CD8-positive, alpha-beta memory T cell (primary cell): ENCODE results near the gene VEGFB. TPM values are rescaled to one million over a fixed set of nuclear protein-coding genes. Genes with fewer than 3 reads are reported as not detected.

Experiments
- CTCF ChIA-PET: fragments of 350-600 bp; sonication (Branson Sonifier 250); formaldehyde crosslinking; loops from one replicate; lab custom pipeline; 2021; ENCODE audit warnings: antibody characterized with exemption; lab: Charles Lee
- POLR2A ChIA-PET: fragments of 350-600 bp; sonication (Branson Sonifier 250); formaldehyde crosslinking; loops from one replicate; lab custom pipeline; 2021; ENCODE audit warnings: antibody characterized with exemption; lab: Charles Lee
- DNase-seq, 5 donors: peaks; one replicate each; pipeline versions ENCODE4 v3.0.0 to v3.0.0-alpha.2; 2020 to 2022; ENCODE audit warnings: mixed read lengths in 1 of 5
- H3K27ac ChIP-seq: one replicate; pipeline ENCODE4 v1.7.0; 2013; ENCODE audit warnings: low read depth, mild to moderate bottlenecking, low read length, moderate library complexity
- H3K27me3 ChIP-seq: 2 replicates; pipeline ENCODE4 v1.7.0; 2013; ENCODE audit warnings: low read length, mild to moderate bottlenecking; ENCODE audit not compliant: insufficient read depth, poor library complexity, severe bottlenecking
- H3K36me3 ChIP-seq: 2 replicates; pipeline ENCODE4 v1.7.0; 2013; ENCODE audit warnings: mild to moderate bottlenecking, low read length, moderate library complexity; ENCODE audit not compliant: insufficient read depth
- H3K4me1 ChIP-seq: 2 replicates; pipeline ENCODE4 v1.7.0; 2013; ENCODE audit warnings: mild to moderate bottlenecking, low read length, moderate library complexity; ENCODE audit not compliant: insufficient read depth
- H3K4me3 ChIP-seq: 2 replicates; pipeline ENCODE4 v1.7.0; 2013; ENCODE audit warnings: mild to moderate bottlenecking, low read length
- H3K9me3 ChIP-seq: 2 replicates; pipeline ENCODE4 v1.7.0; 2013; ENCODE audit warnings: mild to moderate bottlenecking, low read length
- H3K27ac Mint-ChIP-seq, 8 donors: one replicate each; pipeline ENCODE4 v1.8.0; 2020 to 2021; ENCODE audit warnings: mixed read lengths in 8 of 8, mild to moderate bottlenecking in 6 of 8, inconsistent platforms in 3 of 8, moderate library complexity in 3 of 8
- H3K27me3 Mint-ChIP-seq, 2 donors: one replicate each; pipeline ENCODE4 v1.8.0; 2020 to 2021; ENCODE audit warnings: mixed read lengths in 2 of 2, mild to moderate bottlenecking in 1 of 2, moderate library complexity in 1 of 2
- H3K36me3 Mint-ChIP-seq, 3 donors: one replicate each; pipeline ENCODE4 v1.8.0; 2020 to 2021; ENCODE audit warnings: mixed read lengths in 3 of 3, inconsistent platforms in 1 of 3, mild to moderate bottlenecking in 1 of 3
- H3K4me1 Mint-ChIP-seq, 3 donors: one replicate each; pipeline ENCODE4 v1.8.0; 2020 to 2021; ENCODE audit warnings: mixed read lengths in 3 of 3, inconsistent platforms in 1 of 3, mild to moderate bottlenecking in 1 of 3
- H3K4me3 Mint-ChIP-seq, 7 donors: one replicate each; pipeline ENCODE4 v1.8.0; 2020 to 2021; ENCODE audit warnings: mixed read lengths in 7 of 7, mild to moderate bottlenecking in 6 of 7, moderate library complexity in 4 of 7, inconsistent platforms in 2 of 7
- H3K9me3 Mint-ChIP-seq, 5 donors: one replicate each; pipeline ENCODE4 v1.8.0; 2020 to 2022; ENCODE audit warnings: mixed read lengths in 5 of 5, mild to moderate bottlenecking in 3 of 5, moderate library complexity in 2 of 5, inconsistent platforms in 1 of 5
- polyA plus RNA-seq: library from polyadenylated mRNA; unstranded; fragments of 300-500 nt; fragmentation: Illumina TruSeq; gene quantifications from one replicate; pipeline ENCODE4 v1.2.3, GENCODE V29; 2021
- total RNA-seq, 2 experiments: library from RNA; stranded (reverse); gene quantifications; one replicate each; pipeline ENCODE4 v1.2.3, GENCODE V29; 2021

The VEGFB gene
- total and polyA plus RNA-seq, 3 experiments from 2014 or later: 19.0 to 77.0 (median 71.9) TPM

DNA sequence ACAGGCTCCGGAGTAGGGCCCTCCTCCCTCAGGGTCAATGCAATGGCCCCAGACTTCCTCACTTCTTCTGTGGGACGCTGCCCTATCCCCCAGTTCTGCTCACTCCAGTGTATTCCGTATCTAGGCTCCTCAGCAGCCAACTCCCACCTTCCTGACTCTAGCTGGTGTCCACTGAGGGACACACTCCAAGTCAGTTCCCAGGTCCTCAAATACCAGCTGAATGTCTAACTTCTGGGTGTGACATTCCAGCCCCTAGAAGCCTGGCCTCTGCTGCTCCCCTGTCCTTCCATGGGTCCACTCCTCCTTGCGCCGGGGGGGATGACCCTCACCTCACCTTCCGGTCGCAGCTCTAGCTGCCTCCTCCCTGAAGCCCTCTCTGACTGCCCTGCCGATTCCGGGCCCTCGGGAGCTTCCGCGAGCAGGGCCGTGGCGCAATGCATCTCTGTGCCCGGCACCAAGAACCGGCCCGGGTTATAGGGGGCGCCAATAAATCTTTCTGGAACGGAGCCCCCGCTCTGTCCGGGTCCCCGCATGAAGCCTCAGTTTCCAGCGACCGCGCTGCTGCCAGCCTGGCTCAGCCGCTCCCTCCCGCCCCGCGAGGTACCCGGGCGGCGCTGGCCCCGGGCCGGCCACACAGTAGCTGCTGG is 34.6 kb downstream of the VEGFB start:
- H3K27ac Mint-ChIP-seq: peak overlapping the region; percentile 96 to 99 (median 97)
- H3K27ac ChIP-seq: peak overlapping the region; percentile 86
- no peaks in the 10 kb centered on the region for H3K27me3 ChIP-seq
- ChIA-PET CTCF (interaction anchor here (1.0 to 7.1 kb wide), 5 partner anchors 11 to 63 kb away, joined by 3 to 124 read pairs (median 54); partner anchors contain the start of genes ESRRA, FERMT3, FKBP2 and PLCB3), POLR2A (interaction anchor here (0.6 to 5.0 kb wide), 13 partner anchors 15 to 1656 kb away, joined by 3 to 68 read pairs (median 6); partner anchors contain the start of genes BAD, EML3, ESRRA and FERMT3)
- H3K27me3 Mint-ChIP-seq: peaks cover 0 to 3% of the 10 kb centered on the region in 2 donors
- no peaks in the 10 kb centered on the region for H3K9me3 ChIP-seq
- H3K4me3 Mint-ChIP-seq: peak overlapping the region; percentile 93 to 99 (median 98)
- no peaks in the 10 kb centered on the region for H3K36me3 ChIP-seq
- H3K4me1 ChIP-seq: peaks cover 22% of the 10 kb centered on the region
- H3K4me1 Mint-ChIP-seq: peaks cover 19 to 28% (median 20%) of the 10 kb centered on the region in 3 donors
- H3K4me3 ChIP-seq: peak overlapping the region; percentile 96
- peaks cover 0 to 17% (median 0%) of the 10 kb centered on the region in 3 donors for H3K36me3 Mint-ChIP-seq
- no peaks in the 10 kb centered on the region for H3K9me3 Mint-ChIP-seq
- DNase-seq: peak in 4 of 5 donors; percentile 23 to 72 (median 30)

DNA sequence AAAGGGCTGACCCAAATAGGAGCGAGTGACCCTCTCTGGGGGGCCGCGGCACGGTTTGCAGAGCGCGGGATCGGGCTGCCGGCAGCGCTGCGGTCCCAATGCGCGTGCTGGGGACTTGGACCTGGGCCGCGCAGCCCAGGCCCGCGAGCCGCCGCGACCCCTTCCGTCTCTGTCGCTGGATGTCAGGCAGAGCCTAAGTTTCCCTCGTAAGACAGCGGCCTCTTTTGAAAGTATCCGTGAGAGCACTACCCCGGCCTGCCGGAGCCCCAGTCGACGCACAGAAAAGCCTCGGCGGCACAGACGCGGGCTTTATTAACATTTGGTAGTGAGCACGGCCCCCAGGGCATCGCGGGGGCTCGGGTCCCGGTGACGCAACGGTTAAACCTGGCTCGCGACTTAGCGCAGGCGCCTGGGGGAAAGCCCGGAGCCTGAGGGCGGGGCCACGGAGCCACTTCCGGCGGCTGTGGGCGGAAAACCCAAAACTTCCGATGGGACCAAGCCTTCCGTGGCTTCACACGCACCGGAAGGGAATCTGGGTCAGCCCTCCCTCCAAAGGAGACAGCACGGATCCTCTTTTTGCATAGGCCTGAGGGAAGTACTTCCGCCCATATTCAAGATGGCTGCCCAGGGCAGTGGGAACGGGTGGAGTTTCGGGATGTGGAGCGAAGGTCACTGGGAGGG is 35.3 kb downstream of the VEGFB start:
- Histone ChIP-seq H3K36me3 (no peaks in the 10 kb centered on the region), H3K4me1 (peaks cover 22% of the 10 kb centered on the region), H3K27ac (peak overlapping the region; percentile 86), H3K9me3 (no peaks in the 10 kb centered on the region), H3K4me3 (peak overlapping the region; percentile 96), H3K27me3 (no peaks in the 10 kb centered on the region)
- H3K4me3 Mint-ChIP-seq: peak overlapping the region; percentile 93 to 99 (median 98)
- H3K27ac Mint-ChIP-seq: peak overlapping the region; percentile 96 to 99 (median 98)
- POLR2A ChIA-PET: interaction anchor here (0.6 to 5.0 kb wide), 14 partner anchors 15 to 84 kb away, joined by 3 to 68 read pairs (median 8); partner anchors contain the start of genes BAD, ESRRA, FERMT3 and FKBP2
- CTCF ChIA-PET: interaction anchor here (0.9 to 7.1 kb wide), 7 partner anchors 11 to 64 kb away, joined by 3 to 124 read pairs (median 13); partner anchors contain the start of genes BAD, ESRRA, FERMT3 and FKBP2
- H3K36me3 Mint-ChIP-seq: peaks cover 0 to 17% (median 0%) of the 10 kb centered on the region in 3 donors
- no peaks in the 10 kb centered on the region for H3K9me3 Mint-ChIP-seq
- peak; percentile 95 to 98 (median 98) for DNase-seq
- peaks cover 0 to 3% of the 10 kb centered on the region in 2 donors for H3K27me3 Mint-ChIP-seq
- peaks cover 19 to 28% (median 20%) of the 10 kb centered on the region in 3 donors for H3K4me1 Mint-ChIP-seq

DNA sequence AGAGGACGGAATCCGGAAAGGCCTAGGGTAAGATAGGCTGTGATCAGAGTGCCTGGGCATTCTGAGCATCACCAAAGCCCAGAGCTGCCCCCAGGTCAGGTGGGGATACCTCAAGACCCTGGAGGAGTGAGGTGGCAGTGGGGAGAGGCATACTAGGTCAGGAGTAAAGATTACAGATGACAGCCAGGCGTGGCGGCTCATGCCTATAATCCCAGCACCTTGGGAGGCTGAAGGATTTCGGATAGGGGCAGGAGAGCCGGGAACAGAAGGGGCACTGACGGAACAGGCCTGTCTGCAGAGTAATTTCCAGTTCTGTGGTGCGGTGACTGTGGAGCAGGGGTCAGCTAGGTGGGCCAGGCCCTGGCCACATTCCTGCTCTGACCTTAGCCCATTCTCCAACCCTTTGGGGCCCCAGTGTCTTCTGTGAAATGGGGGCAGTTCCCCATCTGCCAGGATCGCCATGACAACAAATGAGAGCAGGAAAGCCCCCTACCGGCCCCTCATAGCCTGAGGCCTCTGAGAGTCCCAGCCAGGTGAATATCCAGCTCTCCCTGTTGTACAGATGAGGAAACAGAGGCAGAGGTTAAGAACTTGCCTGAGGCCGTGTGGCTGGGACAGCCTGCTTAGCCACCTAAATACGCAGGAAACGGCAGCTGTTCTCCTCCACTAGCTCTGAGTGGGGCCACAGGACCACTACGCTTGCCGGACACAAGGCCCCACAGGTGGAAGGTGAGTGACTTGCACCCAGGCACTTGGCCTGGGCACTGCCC is 40.8 kb downstream of the VEGFB start:
- Histone ChIP-seq H3K4me1 (peaks cover 11% of the 10 kb centered on the region), H3K27ac (no peak overlapping the region), H3K9me3 (no peaks in the 10 kb centered on the region), H3K4me3 (no peak overlapping the region), H3K27me3 (no peaks in the 10 kb centered on the region), H3K36me3 (no peaks in the 10 kb centered on the region)
- H3K9me3 Mint-ChIP-seq: no peaks in the 10 kb centered on the region
- peaks cover 8 to 10% (median 9%) of the 10 kb centered on the region in 3 donors for H3K4me1 Mint-ChIP-seq
- DNase-seq: no peak
- H3K36me3 Mint-ChIP-seq: peaks cover 0 to 22% (median 5%) of the 10 kb centered on the region in 3 donors
- peak overlapping the region in 2 of 8 donors; percentile 33 to 36 for H3K27ac Mint-ChIP-seq
- ChIA-PET CTCF (interaction anchor here (2.0 to 2.8 kb wide), 2 partner anchors 9 to 71 kb away, joined by 5 to 8 read pairs; partner anchors contain the start of gene BAD), POLR2A (no interaction called here)
- no peak overlapping the region for H3K4me3 Mint-ChIP-seq
- peaks cover 0 to 3% of the 10 kb centered on the region in 2 donors for H3K27me3 Mint-ChIP-seq

GRCh38 chr11:64275841-64276240 is 41.5 kb downstream of the VEGFB start:
- H3K4me3 ChIP-seq: no peak overlapping the region
- H3K36me3 ChIP-seq: no peaks in the 10 kb centered on the region
- H3K9me3 ChIP-seq: no peaks in the 10 kb centered on the region
- Mint-ChIP-seq H3K4me1 (peaks cover 5 to 8% (median 8%) of the 10 kb centered on the region in 3 donors), H3K9me3 (no peaks in the 10 kb centered on the region), H3K27ac (peak overlapping the region in 3 of 8 donors; percentile 17 to 36 (median 33)), H3K4me3 (no peak overlapping the region), H3K27me3 (no peaks in the 10 kb centered on the region), H3K36me3 (peaks cover 0 to 18% (median 5%) of the 10 kb centered on the region in 3 donors)
- ChIA-PET POLR2A (no interaction called here), CTCF (interaction anchor here (2.8 kb wide), 1 partner anchor 8 kb away, joined by 8 read pairs; the partner anchor contains the start of gene BAD)
- no peak for DNase-seq
- H3K27ac ChIP-seq: no peak overlapping the region
- H3K4me1 ChIP-seq: peaks cover 11% of the 10 kb centered on the region
- H3K27me3 ChIP-seq: no peaks in the 10 kb centered on the region

GRCh38 chr11:64276653-64277431 is 42.5 kb downstream of the VEGFB start:
- Mint-ChIP-seq H3K27me3 (no peaks in the 10 kb centered on the region), H3K9me3 (no peaks in the 10 kb centered on the region), H3K4me1 (peaks cover 2 to 11% (median 8%) of the 10 kb centered on the region in 3 donors), H3K27ac (no peak overlapping the region), H3K36me3 (peaks cover 0 to 23% (median 5%) of the 10 kb centered on the region in 3 donors), H3K4me3 (no peak overlapping the region)
- POLR2A ChIA-PET: interaction anchor here (0.6 kb wide), 1 partner anchor 41 kb away, joined by 3 read pairs; the partner anchor contains the start of gene PRDX5
- Histone ChIP-seq H3K9me3 (no peaks in the 10 kb centered on the region), H3K4me1 (peaks cover 6% of the 10 kb centered on the region), H3K36me3 (no peaks in the 10 kb centered on the region), H3K27ac (no peak overlapping the region), H3K27me3 (no peaks in the 10 kb centered on the region), H3K4me3 (no peak overlapping the region)
- CTCF ChIA-PET: interaction anchor here (2.8 kb wide), 1 partner anchor 7 kb away, joined by 8 read pairs; the partner anchor contains the start of gene BAD
- no peak for DNase-seq

GRCh38 chr11:64278576-64279190 is 44.3 kb downstream of the VEGFB start:
- H3K4me1 ChIP-seq: peaks cover 8% of the 10 kb centered on the region
- ChIA-PET POLR2A (no interaction called here), CTCF (no interaction called here)
- H3K36me3 ChIP-seq: no peaks in the 10 kb centered on the region
- H3K27me3 ChIP-seq: no peaks in the 10 kb centered on the region
- H3K27ac Mint-ChIP-seq: peak overlapping the region in 1 of 8 donors; percentile 90
- no peaks in the 10 kb centered on the region for H3K27me3 Mint-ChIP-seq
- no peaks in the 10 kb centered on the region for H3K9me3 Mint-ChIP-seq
- H3K4me3 ChIP-seq: no peak overlapping the region
- H3K4me1 Mint-ChIP-seq: peaks cover 10 to 12% (median 10%) of the 10 kb centered on the region in 3 donors
- no peaks in the 10 kb centered on the region for H3K9me3 ChIP-seq
- DNase-seq: no peak
- peaks cover 0 to 29% (median 5%) of the 10 kb centered on the region in 3 donors for H3K36me3 Mint-ChIP-seq
- no peak overlapping the region for H3K27ac ChIP-seq
- H3K4me3 Mint-ChIP-seq: no peak overlapping the region
